SHP77 (cell line): ENCODE data around the gene DET1.

Source experiments
- DNase-seq, 2 experiments: peaks; one replicate each; lab custom pipeline; 2025; lab: John Stamatoyannopoulos, UW

Gene DET1

DNA sequence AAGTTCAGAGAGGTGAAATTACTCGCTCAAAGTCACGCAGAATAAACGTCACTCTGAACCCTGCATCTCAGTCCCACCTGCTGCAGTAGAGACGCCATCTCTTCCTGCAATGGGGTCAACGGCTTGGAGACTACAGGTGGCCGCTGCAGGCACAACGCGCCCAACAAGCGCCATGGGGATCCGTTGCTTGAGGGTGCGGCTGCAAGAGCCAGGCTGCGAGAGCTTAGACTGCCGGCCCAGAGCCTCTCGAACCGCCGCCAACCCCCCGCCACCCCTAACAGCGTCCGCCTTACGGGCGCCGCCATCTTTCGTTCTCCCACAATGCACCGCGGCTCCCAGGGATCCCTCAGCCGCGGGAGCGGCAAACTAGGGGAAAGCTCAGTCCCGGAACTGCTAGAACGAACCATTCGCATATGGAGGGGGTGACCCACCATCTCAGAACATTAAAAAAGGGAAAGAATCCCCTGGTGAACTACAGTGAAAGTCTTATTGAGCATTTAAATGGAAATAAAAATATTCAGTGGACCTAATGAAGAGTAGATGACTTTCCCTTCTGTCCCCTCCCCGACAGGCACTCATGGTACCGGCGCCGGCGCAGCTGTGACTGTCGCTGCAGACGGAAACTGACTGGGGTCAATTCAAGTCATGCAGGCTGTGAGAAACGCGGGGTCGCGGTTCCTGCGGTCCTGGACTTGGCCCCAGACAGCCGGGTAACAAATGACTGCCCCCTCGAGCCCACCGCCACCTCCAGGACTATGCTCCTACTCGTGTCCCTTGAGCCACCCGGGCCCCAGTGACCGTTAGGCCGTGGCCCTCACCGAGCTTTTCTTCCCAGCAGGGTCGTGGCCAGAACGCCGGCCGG is 79.2 kb downstream of the DET1 start, which contains the start of the genes MRPL46 and MRPS11:
TSS of gene MRPL46 (minus strand) at position 316 of the 862 bp plus-strand sequence. CDS start at position 305, 11 bp downstream.
TSS of gene MRPS11 (plus strand) at position 636 of the 862 bp plus-strand sequence. CDS start at position 646, 10 bp downstream.
- peak; percentile 79 to 89 for DNase-seq

DNA sequence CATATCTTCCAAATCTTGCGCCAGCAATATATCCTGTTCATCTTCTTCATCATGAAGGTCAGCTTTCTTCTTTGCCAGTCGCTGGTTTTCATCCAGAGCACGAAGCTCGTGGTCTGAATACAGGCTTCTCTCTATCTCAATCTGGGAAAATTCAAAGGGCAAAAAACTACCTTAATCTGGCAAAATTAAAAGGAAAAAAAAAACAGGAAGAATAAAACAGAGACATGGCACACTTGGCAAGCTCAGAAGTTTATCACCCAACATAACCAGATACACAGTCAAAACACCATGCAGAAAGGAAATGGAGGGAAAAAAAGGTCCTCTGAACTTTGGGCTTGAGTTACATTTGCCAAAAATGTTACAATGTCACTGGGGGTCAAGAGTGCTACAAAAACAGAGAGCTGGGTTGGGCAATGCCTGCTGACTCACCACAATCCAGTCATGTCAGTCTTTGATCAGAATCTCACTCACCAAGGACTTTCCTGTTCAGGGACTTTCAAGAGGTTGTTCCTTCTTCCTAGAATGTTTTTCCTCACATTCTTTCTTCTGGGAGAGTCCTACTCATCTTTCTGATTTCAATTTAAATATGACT is 80.8 kb downstream of the DET1 start:
- no peak for DNase-seq

DNA sequence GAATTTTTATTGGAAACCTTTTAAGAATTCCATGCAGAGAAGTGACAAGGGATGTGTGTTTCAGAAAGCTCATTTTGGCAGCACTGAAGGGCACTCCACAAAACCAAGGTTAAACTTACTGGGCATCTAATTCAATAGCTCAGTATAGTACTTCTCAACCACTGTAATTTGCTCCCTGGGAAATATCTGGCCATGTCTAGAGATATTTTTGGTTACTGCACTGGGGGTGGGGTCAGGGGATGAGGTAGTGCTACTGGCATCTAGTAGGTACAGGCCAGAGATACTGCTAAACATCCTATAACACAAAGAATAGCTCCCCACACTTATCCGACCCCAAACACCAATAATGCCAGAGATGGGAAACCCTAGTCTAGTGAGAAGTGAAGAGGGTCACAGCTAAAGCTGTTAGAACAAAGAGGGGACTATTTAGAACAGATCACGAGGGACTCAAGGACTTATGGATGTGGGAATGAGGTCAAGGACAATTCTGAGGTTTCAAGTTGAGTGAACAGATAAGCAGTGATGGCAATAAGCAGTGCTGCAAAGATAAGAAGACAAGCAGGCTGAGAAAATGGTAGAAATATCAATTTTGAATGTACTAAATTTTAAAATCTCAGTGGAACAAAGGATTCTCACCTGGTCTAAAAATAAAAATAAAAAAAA is 82.5 kb downstream of the DET1 start:
- no peak for DNase-seq
